ENCODE results near the gene LGALS3BP.

The LGALS3BP gene

DNA sequence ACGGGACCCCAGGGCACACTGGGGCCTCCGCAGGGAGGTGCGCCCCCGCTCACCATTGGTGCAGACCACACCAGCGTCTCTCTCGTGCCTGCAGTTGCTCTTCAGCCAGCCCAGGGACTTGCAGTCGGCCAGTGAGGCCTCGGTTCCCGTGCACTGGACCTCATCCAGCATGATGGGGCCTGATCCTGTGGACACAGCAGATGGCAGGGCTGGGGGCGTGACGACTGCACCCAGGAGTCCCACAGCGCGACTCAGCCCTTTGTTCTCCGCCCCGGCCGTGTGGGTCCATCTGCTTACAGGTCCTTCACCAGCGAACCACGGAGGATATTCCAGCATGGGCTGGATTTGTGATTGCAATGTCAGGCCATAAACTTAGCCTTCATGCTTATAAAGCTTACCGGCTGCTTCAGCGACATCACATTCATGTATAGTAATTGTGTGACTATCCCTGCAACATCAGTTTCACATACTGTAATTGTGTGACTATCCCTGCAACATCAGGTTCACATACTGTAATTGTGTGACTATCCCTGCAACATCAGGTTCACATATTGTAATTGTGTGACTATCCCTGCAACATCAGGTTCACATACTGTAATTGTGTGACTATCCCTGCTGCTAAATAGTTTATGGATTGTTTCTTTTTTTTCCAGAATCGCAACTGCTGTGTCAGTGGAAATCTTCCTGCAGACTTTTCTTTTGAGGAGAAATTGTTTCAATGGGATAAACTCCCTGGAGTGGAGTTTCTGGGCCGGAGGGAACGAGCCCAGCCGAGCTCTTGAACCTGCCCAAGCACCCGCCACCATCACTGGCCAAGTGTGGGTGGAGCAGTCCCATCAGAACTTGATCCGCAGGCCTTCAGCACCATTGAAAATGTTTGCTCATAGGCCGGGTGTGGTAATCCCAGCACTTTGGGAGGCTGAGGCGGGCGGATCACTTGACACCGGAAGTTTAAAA, 4.8 kb downstream of the LGALS3BP start:
- H3K27ac ChIP-seq = peak overlapping the region; percentile 78

GRCh38 chr17:78973792-78974520, 5.8 kb downstream of the LGALS3BP start:
- H3K27ac ChIP-seq = peak overlapping the region; percentile 78
- TF ChIP-seq, protein P1, sequence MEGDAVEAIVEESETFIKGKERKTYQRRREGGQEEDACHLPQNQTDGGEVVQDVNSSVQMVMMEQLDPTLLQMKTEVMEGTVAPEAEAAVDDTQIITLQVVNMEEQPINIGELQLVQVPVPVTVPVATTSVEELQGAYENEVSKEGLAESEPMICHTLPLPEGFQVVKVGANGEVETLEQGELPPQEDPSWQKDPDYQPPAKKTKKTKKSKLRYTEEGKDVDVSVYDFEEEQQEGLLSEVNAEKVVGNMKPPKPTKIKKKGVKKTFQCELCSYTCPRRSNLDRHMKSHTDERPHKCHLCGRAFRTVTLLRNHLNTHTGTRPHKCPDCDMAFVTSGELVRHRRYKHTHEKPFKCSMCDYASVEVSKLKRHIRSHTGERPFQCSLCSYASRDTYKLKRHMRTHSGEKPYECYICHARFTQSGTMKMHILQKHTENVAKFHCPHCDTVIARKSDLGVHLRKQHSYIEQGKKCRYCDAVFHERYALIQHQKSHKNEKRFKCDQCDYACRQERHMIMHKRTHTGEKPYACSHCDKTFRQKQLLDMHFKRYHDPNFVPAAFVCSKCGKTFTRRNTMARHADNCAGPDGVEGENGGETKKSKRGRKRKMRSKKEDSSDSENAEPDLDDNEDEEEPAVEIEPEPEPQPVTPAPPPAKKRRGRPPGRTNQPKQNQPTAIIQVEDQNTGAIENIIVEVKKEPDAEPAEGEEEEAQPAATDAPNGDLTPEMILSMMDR (conservative IDR thresholded peaks at IDR 0.05) = no peak

More for the DNA sequence above, 4.8 kb downstream of the LGALS3BP start:
- TF ChIP-seq, protein P1 (conservative IDR thresholded peaks at IDR 0.05) = no peak

DNA sequence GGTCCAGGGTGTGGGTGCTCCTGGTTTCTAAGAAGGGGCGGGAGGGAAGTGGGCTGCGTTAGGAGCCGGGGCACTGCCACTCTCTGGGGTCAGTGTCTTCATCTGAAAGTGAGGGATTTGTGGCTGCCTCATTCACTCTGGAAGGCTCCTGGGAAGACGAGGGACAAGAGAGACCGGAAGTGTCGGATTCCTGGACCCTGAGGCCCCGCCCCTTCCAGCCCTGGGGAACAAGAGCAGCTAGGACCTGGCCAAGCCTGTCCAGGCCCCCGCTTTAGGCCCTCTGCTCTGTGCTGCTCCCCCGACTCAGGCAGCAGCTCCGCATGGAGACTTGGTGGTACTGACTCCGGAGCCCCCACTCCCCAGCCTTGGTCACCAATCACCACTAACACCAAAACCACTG, 6.5 kb downstream of the LGALS3BP start:
- peak overlapping the region; percentile 78; the same call in 1 of the 2 replicates for H3K27ac ChIP-seq
- TF ChIP-seq, protein P1 (conservative IDR thresholded peaks at IDR 0.05) = no peak

GRCh38 chr17:78972507-78973105, 7.1 kb downstream of the LGALS3BP start:
- TF ChIP-seq, protein P1 (conservative IDR thresholded peaks at IDR 0.05) = no peak
- H3K27ac ChIP-seq = peak overlapping the region; percentile 78; the same call in 1 of the 2 replicates

- TF ChIP-seq, protein P1 (conservative IDR thresholded peaks at IDR 0.05) = no peak
- peak overlapping the region; percentile 31; the same call in 1 of the 2 replicates for H3K27ac ChIP-seq
Observed at GRCh38 chr17:78971756-78972506, 7.8 kb downstream of the LGALS3BP start.

DNA sequence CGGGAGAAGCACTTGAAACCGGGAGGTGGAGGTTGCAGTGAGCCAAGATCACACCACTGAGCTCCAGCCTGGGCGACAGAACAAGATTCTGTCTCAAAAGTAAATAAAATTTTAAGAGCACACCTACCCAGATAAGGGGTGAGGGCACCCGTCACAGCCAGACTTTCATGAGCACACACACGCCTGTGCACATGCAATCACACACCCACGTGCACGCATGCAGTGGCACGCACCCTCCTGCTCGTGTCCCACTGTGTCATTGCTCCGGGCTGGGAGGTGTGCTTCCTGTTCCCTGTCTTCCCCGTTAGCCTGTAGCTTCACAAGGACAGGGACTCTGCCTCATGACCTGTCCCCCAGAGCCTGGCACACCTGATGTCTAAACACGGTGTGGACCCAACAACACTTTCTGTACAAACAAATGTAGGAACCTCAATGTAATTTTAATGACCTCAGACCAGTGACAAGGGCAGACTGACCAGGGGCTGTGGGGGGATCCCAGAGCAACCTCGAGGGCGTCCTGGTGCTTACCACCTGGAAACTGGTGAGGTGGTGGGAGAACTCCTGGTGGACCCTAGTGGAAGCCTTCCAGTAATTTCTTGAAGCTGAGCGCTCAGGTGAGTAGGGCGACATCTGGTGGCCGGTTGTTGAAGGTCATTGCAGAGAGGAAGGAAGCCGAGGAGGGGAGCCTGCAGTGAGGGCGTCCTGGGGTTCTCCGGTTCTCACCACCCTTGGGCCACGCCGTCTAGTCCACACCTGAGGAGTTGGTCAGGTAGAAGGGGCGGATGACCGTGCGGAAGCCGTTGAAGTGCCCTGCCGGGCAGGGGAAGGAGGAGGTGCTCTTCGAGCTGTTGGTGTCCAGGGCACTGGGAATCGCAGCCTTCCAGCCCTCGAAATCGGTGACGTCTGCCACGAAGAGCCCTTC, 8.6 kb downstream of the LGALS3BP start:
- TF ChIP-seq, protein P1 (conservative IDR thresholded peaks at IDR 0.05) = peak; percentile 96
- H3K27ac ChIP-seq = peak overlapping the region; percentile 31; the same call in 1 of the 2 replicates

Data from VCaP (cell line).